ENCODE results near the gene MRAP.
"Not testable (repeated sequence)": the region's sequence is repeated elsewhere in the genome, so short reads cannot be mapped to it uniquely, and the experiment has no call there.

DNA sequence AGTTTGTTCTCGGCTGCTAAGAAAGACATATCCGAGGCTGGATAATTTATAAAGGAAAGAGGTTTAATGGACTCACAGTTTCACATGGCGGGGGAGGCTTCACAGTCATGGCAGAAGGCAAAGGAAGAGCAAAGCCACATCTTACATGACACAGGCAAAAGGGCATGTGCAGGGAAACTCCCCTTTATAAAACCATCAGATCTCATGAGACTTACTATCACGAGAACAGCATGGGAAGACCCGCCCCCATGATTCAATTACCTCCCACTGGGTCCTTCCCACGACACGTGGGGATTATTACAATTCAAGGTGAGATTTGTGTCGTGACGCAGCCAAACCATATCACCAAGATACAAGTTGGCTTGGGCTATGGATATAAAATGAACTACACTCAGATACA, 12.3 kb downstream of the MRAP start:
- not testable (repeated sequence) for TF ChIP-seq POLR2AphosphoS5 (IDR thresholded peaks at IDR 0.05; ENCODE audit: insufficient read depth in 1 of 2, low read depth in 1 of 2)
- TF ChIP-seq, protein P1, sequence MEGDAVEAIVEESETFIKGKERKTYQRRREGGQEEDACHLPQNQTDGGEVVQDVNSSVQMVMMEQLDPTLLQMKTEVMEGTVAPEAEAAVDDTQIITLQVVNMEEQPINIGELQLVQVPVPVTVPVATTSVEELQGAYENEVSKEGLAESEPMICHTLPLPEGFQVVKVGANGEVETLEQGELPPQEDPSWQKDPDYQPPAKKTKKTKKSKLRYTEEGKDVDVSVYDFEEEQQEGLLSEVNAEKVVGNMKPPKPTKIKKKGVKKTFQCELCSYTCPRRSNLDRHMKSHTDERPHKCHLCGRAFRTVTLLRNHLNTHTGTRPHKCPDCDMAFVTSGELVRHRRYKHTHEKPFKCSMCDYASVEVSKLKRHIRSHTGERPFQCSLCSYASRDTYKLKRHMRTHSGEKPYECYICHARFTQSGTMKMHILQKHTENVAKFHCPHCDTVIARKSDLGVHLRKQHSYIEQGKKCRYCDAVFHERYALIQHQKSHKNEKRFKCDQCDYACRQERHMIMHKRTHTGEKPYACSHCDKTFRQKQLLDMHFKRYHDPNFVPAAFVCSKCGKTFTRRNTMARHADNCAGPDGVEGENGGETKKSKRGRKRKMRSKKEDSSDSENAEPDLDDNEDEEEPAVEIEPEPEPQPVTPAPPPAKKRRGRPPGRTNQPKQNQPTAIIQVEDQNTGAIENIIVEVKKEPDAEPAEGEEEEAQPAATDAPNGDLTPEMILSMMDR (IDR thresholded peaks at IDR 0.05) = not testable (repeated sequence)

All from vagina (tissue), 2 donors.